MCF 10A (cell line): ENCODE data around the gene RNU6-8. TPM values are rescaled to one million over a fixed set of nuclear protein-coding genes. Genes with fewer than 3 reads are reported as not detected.
A peak's percentile ranks its signal among the peaks of the same experiment; 100 is the strongest.

Experiments
- Bru-seq: library from RNA; stranded (reverse); fragments of 400-500 nt; gene quantifications from one replicate; lab custom pipeline; 2021; lab: Mats Ljungman, UMichigan
- BruChase-seq, 2 experiments: library from RNA; stranded (reverse); fragments of 400-500 nt; gene quantifications; one replicate each; lab custom pipeline; 2021; lab: Mats Ljungman, UMichigan
- BruUV-seq: library from RNA; stranded (reverse); fragments of 400-500 nt; replicated peaks from 2 replicates; lab custom pipeline; 2021; lab: Mats Ljungman, UMichigan
- CTCF ChIA-PET: fragments of 300-600 bp; sonication (Branson Sonifier 250); formaldehyde crosslinking; extraction: SDS; loops from one replicate; lab custom pipeline; 2021; ENCODE audit warnings: antibody characterized with exemption, inconsistent platforms; lab: Yijun Ruan, JAX
- POLR2A ChIA-PET: fragments of 300-600, 350-650 bp; sonication (Branson Sonifier 250); formaldehyde crosslinking; extraction: SDS; loops from one replicate; lab custom pipeline; 2020; ENCODE audit warnings: antibody characterized with exemption, inconsistent platforms; lab: Yijun Ruan, JAX
- DNase-seq: peaks from one replicate; pipeline ENCODE4 v3.0.0-alpha.2; 2018; ENCODE audit not compliant: unreplicated experiment
- H3K27ac Mint-ChIP-seq: one replicate; pipeline ENCODE4 v1.8.0; 2022; ENCODE audit warnings: mild to moderate bottlenecking, low read depth, mixed read lengths; ENCODE audit not compliant: unreplicated experiment
- H3K27me3 Mint-ChIP-seq: one replicate; pipeline ENCODE4 v1.8.0; 2022; ENCODE audit warnings: mixed read lengths; ENCODE audit not compliant: insufficient read depth, unreplicated experiment
- H3K36me3 Mint-ChIP-seq: one replicate; pipeline ENCODE4 v1.8.0; 2022; ENCODE audit warnings: mild to moderate bottlenecking, moderate library complexity, mixed read lengths; ENCODE audit not compliant: insufficient read depth, unreplicated experiment
- H3K4me1 Mint-ChIP-seq: one replicate; pipeline ENCODE4 v1.8.0; 2022; ENCODE audit warnings: mixed read lengths; ENCODE audit not compliant: insufficient read depth, unreplicated experiment
- H3K4me3 Mint-ChIP-seq: one replicate; pipeline ENCODE4 v1.8.0; 2022; ENCODE audit warnings: mild to moderate bottlenecking, moderate library complexity, mixed read lengths; ENCODE audit not compliant: unreplicated experiment
- H3K9me3 Mint-ChIP-seq: one replicate; pipeline ENCODE4 v1.8.0; 2022; ENCODE audit warnings: mixed read lengths; ENCODE audit not compliant: unreplicated experiment
- CTCF ChIP-seq: fragments of 200-600 bp; IDR thresholded peaks from one replicate; pipeline ENCODE4 v1.8.0; 2022; ENCODE audit warnings: antibody characterized with exemption, mild to moderate bottlenecking; ENCODE audit not compliant: unreplicated experiment
- intact Hi-C: fragments of 100-400 bp; cut with micrococcal nuclease; formaldehyde crosslinking; loops from 2 replicates; pipeline ENCODE4 v1.14.1; 2022
- long read RNA-seq: library from polyadenylated mRNA; stranded (forward); transcript quantifications from one replicate; pipeline ENCODE4 v2.0.0, GENCODE V29; 2022
- total RNA-seq: library from RNA; stranded (reverse); gene quantifications from 2 replicates; pipeline ENCODE4 v1.2.3, GENCODE V29; 2022

The RNU6-8 gene
- total RNA-seq = not detected in 2 replicates
- percentile 52 among the genes with signal in this experiment for Bru-seq, nascent RNA
- percentile 37 among the genes with signal in this experiment for BruChase-seq, experiment 1, labeled RNA remaining after a 6-hour chase
- BruChase-seq, experiment 2, labeled RNA remaining after a 2-hour chase = percentile 51 among the genes with signal in this experiment
- long read RNA-seq = 0 reads

GRCh38 chr14:32202998-32203882 lies at the start of gene RNU6-8:
TSS of gene RNU6-8 (minus strand) at chr14:32203269.
- BruUV-seq = TSS peak; percentile 99
- H3K4me3 Mint-ChIP-seq = peak within 1 kb of the TSS; percentile 89
- ChIA-PET POLR2A (interaction anchor here (0.7 to 2.7 kb wide), 15 partner anchors 9 to 587 kb away, joined by 3 to 14 read pairs (median 4); partner anchors contain the start of gene ARHGAP5), CTCF (interaction anchor here (0.6 kb wide), 1 partner anchor 269 kb away, joined by 3 read pairs; no protein-coding TSS in a partner anchor)
- intact Hi-C loops = loop anchor here (1.0 kb wide), 1 partner anchor 266 kb away; no protein-coding TSS in a partner anchor
- H3K36me3 Mint-ChIP-seq = peaks cover 12% of the 10 kb centered on the region
- H3K27me3 Mint-ChIP-seq = no peaks in the 10 kb centered on the region
- peak within 1 kb of the TSS; percentile 98 for H3K27ac Mint-ChIP-seq
- DNase-seq = peak; percentile 87
- TF ChIP-seq CTCF = no peak
- H3K4me1 Mint-ChIP-seq = peaks cover 21% of the 10 kb centered on the region
- no peaks in the 10 kb centered on the region for H3K9me3 Mint-ChIP-seq

- no peaks in the 10 kb centered on the region for H3K36me3 Mint-ChIP-seq
- H3K4me3 Mint-ChIP-seq = no peak overlapping the region
- intact Hi-C loops = loop anchor here (1.0 to 10.0 kb wide), 6 partner anchors 179 to 795 kb away; partner anchors contain the start of gene DTD2
- ChIA-PET CTCF (interaction anchor here (0.5 to 6.4 kb wide), 50 partner anchors 10 to 1119 kb away, joined by 3 to 123 read pairs (median 5); partner anchors contain the start of gene ARHGAP5), POLR2A (interaction anchor here (0.8 to 2.0 kb wide), 13 partner anchors 49 to 318 kb away, joined by 3 to 11 read pairs (median 4); partner anchors contain the start of genes ARHGAP5 and RNU6-8)
- no peaks in the 10 kb centered on the region for H3K27me3 Mint-ChIP-seq
- peak; percentile 82 for TF ChIP-seq CTCF
- H3K9me3 Mint-ChIP-seq = no peaks in the 10 kb centered on the region
- BruUV-seq = no TSS peak
- peaks cover 11% of the 10 kb centered on the region for H3K4me1 Mint-ChIP-seq
- DNase-seq = peak; percentile 76
- H3K27ac Mint-ChIP-seq = no peak overlapping the region
Measured at GRCh38 chr14:32252030-32252670, 49.1 kb upstream of the RNU6-8 start.

DNA sequence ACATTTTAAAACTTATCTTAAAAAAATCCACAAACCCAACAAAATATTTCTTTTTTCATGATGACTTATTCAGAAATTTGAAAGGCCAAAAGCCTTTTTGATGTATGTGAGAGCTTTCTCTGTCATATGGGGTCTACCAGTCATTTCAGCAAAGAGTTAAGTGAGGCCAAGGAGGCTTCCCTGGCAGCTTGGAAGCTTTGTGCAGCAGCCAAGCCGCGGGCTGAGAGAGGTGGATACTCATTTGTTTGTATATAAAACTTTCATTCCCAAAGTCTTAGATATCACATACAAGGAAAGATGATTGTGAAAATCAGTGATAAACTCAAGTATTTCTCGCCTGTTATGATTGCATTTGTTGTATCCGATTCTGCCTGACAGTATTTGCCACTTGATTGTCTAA lies 48.5 kb upstream of the RNU6-8 start:
- no peaks in the 10 kb centered on the region for H3K27me3 Mint-ChIP-seq
- no peak for DNase-seq
- peaks cover 11% of the 10 kb centered on the region for H3K4me1 Mint-ChIP-seq
- intact Hi-C loops = loop anchor here (5.0 to 10.0 kb wide), 2 partner anchors 257 to 794 kb away; partner anchors contain the start of gene DTD2
- no peak overlapping the region for H3K4me3 Mint-ChIP-seq
- H3K36me3 Mint-ChIP-seq = no peaks in the 10 kb centered on the region
- no peak overlapping the region for H3K27ac Mint-ChIP-seq
- ChIA-PET CTCF (interaction anchor here (0.5 to 6.4 kb wide), 39 partner anchors 9 to 1118 kb away, joined by 3 to 123 read pairs (median 4); partner anchors contain the start of gene ARHGAP5), POLR2A (interaction anchor here (0.9 to 2.0 kb wide), 10 partner anchors 48 to 317 kb away, joined by 3 to 11 read pairs (median 4); partner anchors contain the start of genes ARHGAP5 and RNU6-8)
- no peaks in the 10 kb centered on the region for H3K9me3 Mint-ChIP-seq
- TF ChIP-seq CTCF = no peak
- no TSS peak for BruUV-seq
